ENCODE measurements around the gene BTBD9. TPM values are rescaled to one million over a fixed set of nuclear protein-coding genes. Genes with fewer than 3 reads are reported as not detected.

BTBD9 gene
- total RNA-seq, 1 experiment from 2014 or later, result 8.9 TPM

GRCh38 chr6:38131527-38131965, 508.2 kb downstream of the BTBD9 start:
- no peak overlapping the region for H3K27ac Mint-ChIP-seq
- Histone ChIP-seq H4K91ac (ENCODE audit: insufficient read length, low read depth, low read length) (no peak overlapping the region), H2BK5ac (ENCODE audit: insufficient read length, low read length) (no peak overlapping the region), H2AK5ac (ENCODE audit: insufficient read length, low read length) (no peak overlapping the region), H2BK12ac (ENCODE audit: insufficient read length, low read depth, low read length) (no peak overlapping the region), H4K20me1 (ENCODE audit: control insufficient read depth, insufficient read depth, insufficient read length) (no peaks in the 10 kb centered on the region), H2BK15ac (ENCODE audit: low read depth, low read length) (no peak overlapping the region), H3K56ac (ENCODE audit: insufficient read length, low read depth, low read length) (no peak overlapping the region), H3K27ac (ENCODE audit: insufficient read length, low read depth, low read length) (no peak overlapping the region), H3K9ac (ENCODE audit: extremely low read depth, insufficient read length, low read length) (no peak overlapping the region), H3K4ac (ENCODE audit: low read depth, low read length) (no peak overlapping the region), H2BK120ac (ENCODE audit: low read depth, low read length, poor library complexity, severe bottlenecking) (no peak overlapping the region), H3T11ph (ENCODE audit: low read length) (no peak overlapping the region), H3K4me1 (ENCODE audit: insufficient read depth, low read length) (no peaks in the 10 kb centered on the region; the same call in 1 of the 2 replicates), H3K23ac (ENCODE audit: insufficient read length, low read depth, low read length) (no peak overlapping the region), H4K5ac (ENCODE audit: insufficient read length, low read depth, low read length) (no peak overlapping the region), H3K18ac (ENCODE audit: insufficient read length, low read depth, low read length) (no peak overlapping the region), H3K14ac (ENCODE audit: insufficient read depth, low read length) (no peak overlapping the region), H4K8ac (replicated peaks; ENCODE audit: insufficient read length, low read depth, low read length) (no peak overlapping the region), H3K27me3 (ENCODE audit: insufficient read depth, low read length) (no peaks in the 10 kb centered on the region), H2AFZ (ENCODE audit: low read length) (no peak overlapping the region), H3K79me2 (ENCODE audit: insufficient read depth, low read length) (no peaks in the 10 kb centered on the region), H3K4me2 (ENCODE audit: insufficient read depth, insufficient read length, low read length) (no peak overlapping the region), H3K79me1 (ENCODE audit: insufficient read depth, low read depth, low read length, poor library complexity, severe bottlenecking) (peaks cover 3% of the 10 kb centered on the region), H3K23me2 (ENCODE audit: insufficient read length, low read depth, low read length, poor library complexity, severe bottlenecking) (no peaks in the 10 kb centered on the region), H3K9me3 (ENCODE audit: control insufficient read depth, low read depth, low read length) (no peaks in the 10 kb centered on the region), H2BK20ac (ENCODE audit: low read depth, low read length, poor library complexity, severe bottlenecking) (no peak overlapping the region)
- H3K4me1 Mint-ChIP-seq, result peaks cover 16% of the 10 kb centered on the region in 2 experiments
- no peak for DNase-seq
- no peak for TF ChIP-seq CTCF (conservative IDR thresholded peaks at IDR 0.05)
- no peaks in the 10 kb centered on the region for H3K27me3 Mint-ChIP-seq (ENCODE audit: low read depth)
- peaks cover 0 to 11% (median 3%) of the 10 kb centered on the region in 3 experiments; a peak in 6 of 7 replicates for H3K36me3 Mint-ChIP-seq (ENCODE audit: insufficient read depth in 1 of 3, low read depth in 3 of 3)
- no peak overlapping the region for H3K4me3 Mint-ChIP-seq
- peaks cover 3 to 7% of the 10 kb centered on the region in 2 experiments; a peak in 3 of 5 replicates for H3K9me3 Mint-ChIP-seq

Measured in H9 (cell line).